Measurements from ENCODE around the gene PPIL4. TPM values are rescaled to one million over a fixed set of nuclear protein-coding genes. Genes with fewer than 3 reads are reported as not detected.

The PPIL4 gene
- total RNA-seq, 1 experiment from 2014 or later = 36.9 TPM

DNA sequence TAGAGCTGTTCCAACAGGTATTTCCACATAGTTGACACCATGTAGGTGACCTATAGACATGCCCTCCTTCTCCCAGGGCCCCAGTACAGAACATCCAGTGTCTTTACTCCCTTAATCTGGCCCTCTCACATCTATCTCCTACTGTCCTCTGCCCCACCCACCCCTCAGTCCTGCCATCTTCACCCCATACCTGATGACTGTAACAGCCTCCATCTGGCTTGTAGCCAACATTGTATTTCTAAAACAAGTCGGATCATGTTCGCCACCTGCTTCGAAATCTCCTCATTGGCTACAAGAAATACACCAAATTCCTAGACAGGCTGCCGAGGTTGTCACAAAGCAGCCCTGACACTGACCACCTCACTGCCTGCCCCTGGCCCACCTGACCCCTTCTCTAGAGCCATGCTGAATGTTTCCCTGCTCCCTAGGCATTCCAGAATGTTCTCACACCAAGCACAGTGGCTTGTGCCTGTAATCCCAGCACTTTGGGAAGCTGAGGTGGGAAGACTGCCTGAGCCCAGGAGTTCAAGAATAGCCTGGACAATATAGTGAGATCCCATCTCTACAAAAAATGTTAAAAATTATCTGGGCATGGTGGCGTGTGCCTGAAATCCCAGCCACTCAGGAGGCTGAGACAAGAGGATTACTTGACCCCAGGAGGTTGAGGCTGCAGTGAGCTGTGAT, 67.1 kb downstream of the PPIL4 start:
- Histone ChIP-seq H4K20me1 (ENCODE audit: control insufficient read depth, insufficient read depth, insufficient read length) (no peaks in the 10 kb centered on the region), H4K8ac (replicated peaks; ENCODE audit: insufficient read length, low read depth, low read length) (no peak overlapping the region), H2AFZ (ENCODE audit: low read length) (no peak overlapping the region), H3K4ac (ENCODE audit: low read depth, low read length) (no peak overlapping the region), H2BK12ac (ENCODE audit: insufficient read length, low read depth, low read length) (no peak overlapping the region), H3K79me1 (ENCODE audit: insufficient read depth, low read depth, low read length, poor library complexity, severe bottlenecking) (no peaks in the 10 kb centered on the region), H3K23ac (ENCODE audit: insufficient read length, low read depth, low read length) (no peak overlapping the region), H3K27ac (ENCODE audit: insufficient read length, low read depth, low read length) (no peak overlapping the region), H3K18ac (ENCODE audit: insufficient read length, low read depth, low read length) (no peak overlapping the region), H3T11ph (ENCODE audit: low read length) (no peak overlapping the region), H3K4me1 (ENCODE audit: insufficient read depth, low read length) (no peaks in the 10 kb centered on the region), H3K9me3 (ENCODE audit: control insufficient read depth, low read depth, low read length) (no peaks in the 10 kb centered on the region), H4K5ac (ENCODE audit: insufficient read length, low read depth, low read length) (no peak overlapping the region), H2BK120ac (ENCODE audit: low read depth, low read length, poor library complexity, severe bottlenecking) (no peak overlapping the region), H2BK5ac (ENCODE audit: insufficient read length, low read length) (no peak overlapping the region), H2BK15ac (ENCODE audit: low read depth, low read length) (no peak overlapping the region), H3K9ac (ENCODE audit: extremely low read depth, insufficient read length, low read length) (no peak overlapping the region), H3K79me2 (ENCODE audit: insufficient read depth, low read length) (no peaks in the 10 kb centered on the region), H2BK20ac (ENCODE audit: low read depth, low read length, poor library complexity, severe bottlenecking) (no peak overlapping the region), H3K56ac (ENCODE audit: insufficient read length, low read depth, low read length) (no peak overlapping the region), H4K91ac (ENCODE audit: insufficient read length, low read depth, low read length) (no peak overlapping the region), H3K27me3 (ENCODE audit: insufficient read depth, low read length) (no peaks in the 10 kb centered on the region), H2AK5ac (ENCODE audit: insufficient read length, low read length) (no peak overlapping the region), H3K14ac (ENCODE audit: insufficient read depth, low read length) (no peak overlapping the region), H3K4me2 (ENCODE audit: insufficient read depth, insufficient read length, low read length) (no peak overlapping the region), H3K23me2 (ENCODE audit: insufficient read length, low read depth, low read length, poor library complexity, severe bottlenecking) (no peaks in the 10 kb centered on the region)
- no peaks in the 10 kb centered on the region for H3K36me3 Mint-ChIP-seq (ENCODE audit: insufficient read depth in 1 of 3, low read depth in 3 of 3)
- H3K27ac Mint-ChIP-seq = no peak overlapping the region; a peak in 1 of 7 replicates
- DNase-seq = no peak
- no peak overlapping the region for H3K4me3 Mint-ChIP-seq
- H3K9me3 Mint-ChIP-seq = no peaks in the 10 kb centered on the region
- TF ChIP-seq CTCF (conservative IDR thresholded peaks at IDR 0.05) = no peak
- H3K4me1 Mint-ChIP-seq = peaks cover 3 to 11% of the 10 kb centered on the region in 2 experiments
- H3K27me3 Mint-ChIP-seq (ENCODE audit: low read depth) = no peaks in the 10 kb centered on the region
- no CpG with 5 or more reads among the region's 5 CpGs for WGBS (ENCODE audit: extremely low coverage, insufficient read length, low lambda C conversion rate)

Measured in H9 (cell line).